ENCODE results near the gene C3orf20. TPM values are rescaled to one million over a fixed set of nuclear protein-coding genes. Genes with fewer than 3 reads are reported as not detected.

The C3orf20 gene
- total and polyA plus RNA-seq, 7 donors: 0.03 to 0.16 TPM; not detected in 5

- intact Hi-C loops (cut with DNase I): no loop called here
- H3K27me3 ChIP-seq: peaks cover 0 to 14% (median 0%) of the 10 kb centered on the region in 3 donors
- DNase-seq: no peak
- 86 to 89% methylated on average over 9 of the region's 9 CpGs for WGBS, 2 donors
- no peak overlapping the region for H3K4me3 ChIP-seq
- no peaks in the 10 kb centered on the region for H3K36me3 ChIP-seq
- no peaks in the 10 kb centered on the region for H3K9me3 ChIP-seq
- H3K4me1 ChIP-seq: no peaks in the 10 kb centered on the region
- TF ChIP-seq POLR2A (IDR thresholded peaks at IDR 0.05) (no peak), EP300 (IDR thresholded peaks at IDR 0.05) (no peak), CTCF (IDR thresholded peaks at IDR 0.05) (no peak), POLR2AphosphoS5 (IDR thresholded peaks at IDR 0.05) (no peak)
- no peak overlapping the region for H3K27ac ChIP-seq
These were observed 44.4 kb upstream of the C3orf20 start for GRCh38 chr3:14630404-14631100.

- H3K36me3 ChIP-seq: no peaks in the 10 kb centered on the region
- intact Hi-C loops (cut with DNase I): no loop called here
- no peak for DNase-seq
- peaks cover 0 to 14% (median 0%) of the 10 kb centered on the region in 3 donors for H3K27me3 ChIP-seq
- WGBS, 2 donors: 85 to 90% methylated on average over 5 of the region's 5 CpGs
- no peak overlapping the region for H3K4me3 ChIP-seq
- TF ChIP-seq CTCF (IDR thresholded peaks at IDR 0.05) (no peak), POLR2AphosphoS5 (IDR thresholded peaks at IDR 0.05) (no peak), EP300 (IDR thresholded peaks at IDR 0.05) (no peak), POLR2A (IDR thresholded peaks at IDR 0.05) (no peak)
- H3K27ac ChIP-seq: no peak overlapping the region
- H3K4me1 ChIP-seq: no peaks in the 10 kb centered on the region
- H3K9me3 ChIP-seq: no peaks in the 10 kb centered on the region
These were observed 43.8 kb upstream of the C3orf20 start for GRCh38 chr3:14631101-14631497.

GRCh38 chr3:14631687-14632441 lies 43.1 kb upstream of the C3orf20 start:
- intact Hi-C loops (cut with DNase I): no loop called here
- TF ChIP-seq POLR2AphosphoS5 (IDR thresholded peaks at IDR 0.05) (no peak), EP300 (IDR thresholded peaks at IDR 0.05) (no peak), CTCF (IDR thresholded peaks at IDR 0.05) (no peak), POLR2A (IDR thresholded peaks at IDR 0.05) (no peak)
- no peak for DNase-seq
- Histone ChIP-seq H3K4me3 (no peak overlapping the region), H3K36me3 (no peaks in the 10 kb centered on the region), H3K4me1 (no peaks in the 10 kb centered on the region), H3K9me3 (no peaks in the 10 kb centered on the region), H3K27ac (no peak overlapping the region), H3K27me3 (peaks cover 0 to 14% (median 0%) of the 10 kb centered on the region in 3 donors)
- WGBS, 2 donors: 86 to 87% methylated on average over 8 of the region's 8 CpGs

GRCh38 chr3:14632442-14632930 lies 42.5 kb upstream of the C3orf20 start:
- Histone ChIP-seq H3K27me3 (peaks cover 0 to 10% (median 0%) of the 10 kb centered on the region in 3 donors), H3K4me3 (no peak overlapping the region), H3K27ac (no peak overlapping the region), H3K36me3 (no peaks in the 10 kb centered on the region), H3K4me1 (no peaks in the 10 kb centered on the region), H3K9me3 (no peaks in the 10 kb centered on the region)
- DNase-seq: no peak
- intact Hi-C loops (cut with DNase I): no loop called here
- WGBS, 2 donors: 50 to 62% methylated on average over 4 of the region's 4 CpGs
- TF ChIP-seq POLR2AphosphoS5 (IDR thresholded peaks at IDR 0.05): no peak
- no peak for TF ChIP-seq POLR2A (IDR thresholded peaks at IDR 0.05)
- TF ChIP-seq EP300 (IDR thresholded peaks at IDR 0.05): no peak
- no peak for TF ChIP-seq CTCF (IDR thresholded peaks at IDR 0.05)

Measured in sigmoid colon (tissue), 7 donors.